GM19463 (cell line): ENCODE results near the gene NEURL1B.
"Not testable (repeated sequence)": the region's sequence is repeated elsewhere in the genome, so short reads cannot be mapped to it uniquely, and the experiment has no call there.

Source experiments
- ATAC-seq: cut with Tn5 transposase; IDR thresholded peaks from one replicate; pipeline ENCODE4 v1.9.1; 2021; ENCODE audit warnings: mild to moderate bottlenecking, moderate library complexity; ENCODE audit not compliant: unreplicated experiment

NEURL1B gene

DNA sequence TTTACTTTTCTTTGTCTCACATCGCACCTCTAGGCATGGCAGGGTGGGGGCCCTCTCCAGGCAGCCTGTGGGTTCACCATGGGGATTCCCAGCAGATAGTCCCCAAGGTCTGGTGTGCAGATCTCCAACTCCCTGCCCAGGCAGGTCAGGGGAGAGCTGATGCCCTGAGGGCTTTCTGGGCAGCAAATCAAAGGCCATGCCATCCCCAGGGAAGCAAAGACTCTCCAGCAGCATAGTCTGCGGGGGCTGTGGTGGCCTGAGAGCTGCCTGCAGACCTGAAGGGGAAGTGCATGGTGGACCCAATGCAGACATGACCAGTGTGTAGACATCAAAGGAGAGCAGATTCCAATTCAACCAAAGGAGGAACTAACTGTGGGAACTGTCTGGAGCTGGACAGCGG, 7.7 kb downstream of the NEURL1B start:
- no peak for ATAC-seq

GRCh38 chr5:172656496-172656895, 15.4 kb downstream of the NEURL1B start:
- not testable (repeated sequence) for ATAC-seq

GRCh38 chr5:172657524-172658233, 16.6 kb downstream of the NEURL1B start:
- not testable (repeated sequence) for ATAC-seq

DNA sequence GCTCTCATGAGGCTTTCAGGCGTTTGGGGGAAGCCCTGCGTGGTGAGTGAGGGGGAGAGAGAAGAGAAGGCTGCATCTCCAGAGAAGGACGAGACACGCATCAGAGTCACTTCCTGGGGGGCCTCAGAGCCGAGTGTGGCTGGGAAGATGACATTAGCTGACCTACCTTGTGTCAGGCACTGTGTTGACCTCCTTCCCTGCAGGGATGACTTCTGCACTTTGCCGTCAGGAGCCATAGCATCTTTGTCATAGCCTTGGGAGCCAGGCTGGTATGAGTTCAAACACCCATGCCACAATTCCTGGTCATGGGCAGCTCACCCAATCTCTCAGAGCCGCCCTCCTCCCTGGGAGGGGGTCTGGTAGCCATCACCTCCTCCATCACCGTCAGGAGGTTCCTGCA, 17.3 kb downstream of the NEURL1B start:
- ATAC-seq, result no peak

GRCh38 chr5:172658961-172659501, 18.0 kb downstream of the NEURL1B start:
- ATAC-seq, result no peak

GRCh38 chr5:172659570-172659908, 18.5 kb downstream of the NEURL1B start:
- ATAC-seq, result no peak

- ATAC-seq, result no peak
Observed at GRCh38 chr5:172659909-172660628, 19.0 kb downstream of the NEURL1B start.

GRCh38 chr5:172660974-172661373, 19.9 kb downstream of the NEURL1B start:
- no peak for ATAC-seq

GRCh38 chr5:172661526-172661925, 20.5 kb downstream of the NEURL1B start:
- no peak for ATAC-seq

DNA sequence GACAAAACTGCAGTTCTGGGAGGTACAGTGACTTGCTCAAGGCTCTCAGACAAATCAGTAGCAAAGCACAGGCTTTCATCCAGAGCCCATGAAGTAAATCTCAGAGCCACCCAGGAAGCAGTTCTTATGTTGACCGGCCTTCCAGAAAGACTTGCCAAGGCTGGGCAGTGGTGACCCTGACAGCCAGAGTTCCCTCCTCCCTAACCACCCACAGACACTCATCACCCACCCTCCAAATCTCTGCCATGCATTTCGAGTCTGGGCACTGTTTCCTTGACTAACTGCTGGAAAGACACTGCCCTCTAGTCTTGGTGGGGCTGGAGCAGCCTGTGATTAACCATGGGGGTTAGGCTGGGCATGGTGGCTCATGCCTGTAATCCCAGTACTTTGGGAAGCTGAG, 21.5 kb downstream of the NEURL1B start:
- no peak for ATAC-seq

DNA sequence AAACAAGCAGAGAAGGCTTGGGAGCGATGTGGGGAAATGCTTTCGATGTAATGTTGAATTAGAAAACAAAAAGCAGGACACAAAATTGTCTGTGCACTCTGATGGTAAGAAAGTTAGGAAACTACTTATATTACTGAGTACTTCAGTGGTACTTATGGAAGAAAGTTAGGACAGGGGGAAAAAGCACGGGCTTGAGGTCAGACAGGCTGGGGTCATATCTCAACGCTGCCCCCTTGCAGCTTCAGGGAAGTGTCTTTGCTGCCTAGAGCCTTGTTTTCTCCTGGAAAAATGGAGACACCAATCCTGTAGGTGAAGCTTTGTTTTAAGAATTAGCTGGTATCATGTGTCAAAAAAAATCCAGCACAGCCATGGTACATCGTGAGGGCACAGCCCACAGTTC, 23.0 kb downstream of the NEURL1B start:
- ATAC-seq, result no peak

- ATAC-seq, result no peak
Observed at GRCh38 chr5:172664681-172665541, 23.8 kb downstream of the NEURL1B start.

DNA sequence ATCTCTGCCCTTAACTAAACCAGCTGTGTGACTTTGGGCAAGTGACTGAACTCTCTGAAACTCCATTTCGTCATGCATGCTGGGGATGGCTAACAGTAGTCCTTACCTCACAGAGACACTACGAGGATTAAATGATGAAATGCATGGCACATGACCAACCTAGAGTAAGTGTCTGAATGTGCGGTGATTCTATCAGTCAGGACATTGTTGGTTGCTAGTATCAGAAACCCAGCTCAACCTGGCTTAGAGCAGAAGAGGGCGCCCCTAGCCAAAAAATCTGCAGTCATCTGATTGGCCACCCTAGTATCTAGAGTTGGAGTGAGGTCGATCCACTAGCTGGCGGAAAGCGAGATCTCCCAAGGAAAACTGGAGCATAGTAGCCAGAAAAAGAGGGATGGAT, 25.2 kb downstream of the NEURL1B start:
- ATAC-seq, result no peak

DNA sequence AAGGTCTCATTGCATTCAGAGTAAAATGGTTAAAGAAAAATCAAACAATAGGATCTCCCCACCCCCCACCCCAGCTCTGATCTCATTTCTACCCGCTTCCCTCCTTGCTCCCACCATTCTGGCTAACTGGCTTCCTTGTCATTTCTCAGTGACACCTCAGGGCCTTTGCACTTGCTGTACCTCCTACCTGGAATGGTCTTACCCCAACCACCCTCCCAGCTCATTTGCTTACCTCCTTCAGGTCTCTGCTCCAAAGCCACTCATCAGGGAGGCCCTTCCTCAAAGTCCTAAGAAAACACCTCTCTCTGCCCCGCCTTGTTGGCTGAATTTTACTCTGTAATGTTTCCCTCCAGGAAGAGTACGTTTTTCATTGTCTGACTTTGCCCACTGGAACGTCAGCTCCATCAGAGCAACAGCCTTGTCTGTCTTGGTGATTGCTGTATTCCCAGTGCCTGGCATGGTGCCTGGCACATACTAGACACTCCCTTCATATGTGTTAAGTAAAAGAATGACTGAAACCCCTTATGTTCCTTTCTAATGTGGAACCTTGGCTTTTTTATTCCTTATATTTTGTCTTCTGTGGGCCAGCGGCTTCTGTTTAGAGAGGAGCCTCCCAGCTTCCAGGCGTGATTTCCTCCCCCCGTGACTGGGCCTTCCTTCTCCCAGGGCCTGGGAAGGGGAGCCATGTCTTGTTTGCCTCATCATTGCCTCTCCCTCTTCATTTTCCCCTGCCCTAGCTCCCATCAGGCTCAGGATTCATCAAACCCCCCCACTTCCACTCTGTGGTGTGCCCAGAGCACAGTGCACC, 26.9 kb downstream of the NEURL1B start:
- ATAC-seq, result no peak

GRCh38 chr5:172668594-172669071, 27.6 kb downstream of the NEURL1B start:
- no peak for ATAC-seq

DNA sequence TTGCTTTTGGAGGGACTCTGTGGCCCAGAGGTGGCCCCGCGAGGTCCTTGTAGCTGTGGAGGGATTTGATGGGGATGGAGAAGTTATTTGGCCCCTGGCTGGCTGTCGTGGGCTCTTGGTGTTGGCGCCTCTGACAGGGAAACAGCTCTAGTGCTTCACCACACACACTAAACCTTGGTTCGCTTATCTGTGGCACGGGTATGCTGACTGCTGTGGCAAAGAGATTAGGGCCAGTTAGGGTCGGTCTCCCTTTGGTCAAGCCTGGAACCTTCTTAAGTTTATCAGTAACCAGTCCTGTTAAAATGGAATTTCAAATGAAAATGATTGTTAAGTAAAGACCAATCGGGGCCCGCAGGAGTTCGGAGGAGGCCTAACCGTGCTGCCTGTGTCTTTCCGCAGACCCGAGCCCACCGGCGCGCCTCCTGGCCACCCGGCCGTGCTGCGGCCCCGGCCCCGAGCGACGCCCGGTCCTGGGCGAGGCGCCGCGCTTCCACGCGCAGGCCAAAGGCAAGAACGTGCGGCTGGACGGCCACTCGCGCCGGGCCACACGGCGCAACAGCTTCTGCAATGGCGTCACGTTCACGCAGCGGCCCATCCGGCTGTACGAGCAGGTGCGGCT, 28.4 kb downstream of the NEURL1B start:
- no peak for ATAC-seq

- no peak for ATAC-seq
Observed at GRCh38 chr5:172670005-172670402, 28.9 kb downstream of the NEURL1B start.

DNA sequence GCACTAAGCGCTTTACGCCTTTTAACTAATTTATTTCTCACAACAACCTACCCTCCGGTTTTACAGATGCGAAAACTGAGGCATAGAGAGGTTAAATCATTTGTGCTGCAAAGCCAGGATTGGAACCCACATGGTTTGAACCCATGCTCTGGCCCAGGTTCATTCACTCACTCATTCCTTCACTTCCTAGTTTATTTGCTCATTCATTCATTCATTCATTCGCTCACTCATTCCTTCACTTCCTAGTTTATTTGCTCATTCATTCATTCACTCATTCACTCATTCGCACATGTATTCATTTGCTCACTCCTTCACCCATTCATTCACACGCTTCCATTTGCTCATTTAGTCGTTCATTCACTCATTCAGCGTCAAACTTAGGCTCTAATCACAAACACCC, 29.4 kb downstream of the NEURL1B start:
- no peak for ATAC-seq

DNA sequence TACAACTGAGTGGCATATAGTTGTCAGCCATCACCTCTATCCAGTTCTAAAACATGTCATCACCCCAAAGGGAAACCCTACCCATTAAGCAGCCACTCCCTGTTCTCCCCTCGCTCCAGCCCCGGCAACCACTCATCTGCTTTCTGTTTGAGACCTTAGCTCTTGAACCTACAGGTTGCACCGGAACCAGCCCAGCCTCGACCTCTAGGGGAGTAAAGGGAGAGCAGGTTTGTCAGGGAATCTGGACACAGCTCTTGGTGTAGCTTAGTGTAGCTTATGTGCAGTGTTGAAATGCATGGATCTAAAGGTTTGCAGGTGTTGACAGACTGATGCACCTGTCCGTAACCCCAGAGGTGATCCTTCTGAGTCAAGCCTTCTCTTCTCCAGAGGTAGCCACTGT, 30.0 kb downstream of the NEURL1B start:
- no peak for ATAC-seq

DNA sequence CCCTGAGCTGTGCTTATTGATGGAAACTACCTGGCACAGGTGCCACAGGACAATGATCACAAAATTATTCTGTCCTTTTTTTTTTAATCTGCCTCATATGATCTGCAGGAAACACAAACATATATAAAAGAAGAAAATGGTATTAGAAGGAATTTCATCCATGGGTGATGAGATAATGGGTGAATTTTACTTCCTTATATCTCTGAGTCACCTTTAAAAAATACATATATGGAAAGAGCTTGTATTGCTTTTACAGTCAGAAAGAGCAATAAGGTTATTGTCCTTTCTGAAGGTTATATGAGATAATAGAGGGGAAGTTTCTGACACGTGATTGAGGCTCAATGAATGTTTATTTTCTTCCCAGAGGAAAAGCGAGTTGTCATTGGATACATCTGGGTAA, 31.6 kb downstream of the NEURL1B start:
- ATAC-seq, result no peak
